Head of caudate nucleus (tissue), 42 donors: ENCODE results near the gene MSS51.

Experiments
- DNase-seq, 42 donors: peaks; one replicate each; pipeline versions ENCODE4 v3.0.0 to v3.0.0-alpha.2; 2020 to 2021; ENCODE audit warnings: mixed read lengths in 7 of 42
- intact Hi-C: fragments of 100-400 bp; cut with DNase I; formaldehyde crosslinking; loops from one replicate; pipeline ENCODE4 v1.15.0; 2022

Gene MSS51

DNA sequence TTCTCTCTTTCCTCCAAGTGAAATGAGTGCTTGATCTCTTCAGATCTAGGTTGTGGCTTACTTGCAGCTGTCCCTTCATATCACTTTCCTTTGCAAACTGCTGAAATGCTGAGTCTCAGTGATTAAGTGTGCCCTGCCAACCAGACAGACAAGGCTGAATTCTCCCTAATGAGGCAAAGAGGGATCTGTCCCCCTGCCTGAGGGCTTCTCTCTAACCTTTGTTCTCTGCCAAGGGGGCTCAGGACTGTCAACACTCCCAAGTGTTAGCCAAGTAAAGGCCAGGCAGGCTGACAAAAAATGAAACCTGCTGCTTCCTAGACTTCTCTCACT is at the start of gene MSS51:
Gene MSS51 (minus strand): TSS at position 24 of the 330 bp plus-strand sequence. CDS start 5,277 bp downstream, outside the sequence.
- no peak for DNase-seq
- intact Hi-C loops, result no loop called here

DNA sequence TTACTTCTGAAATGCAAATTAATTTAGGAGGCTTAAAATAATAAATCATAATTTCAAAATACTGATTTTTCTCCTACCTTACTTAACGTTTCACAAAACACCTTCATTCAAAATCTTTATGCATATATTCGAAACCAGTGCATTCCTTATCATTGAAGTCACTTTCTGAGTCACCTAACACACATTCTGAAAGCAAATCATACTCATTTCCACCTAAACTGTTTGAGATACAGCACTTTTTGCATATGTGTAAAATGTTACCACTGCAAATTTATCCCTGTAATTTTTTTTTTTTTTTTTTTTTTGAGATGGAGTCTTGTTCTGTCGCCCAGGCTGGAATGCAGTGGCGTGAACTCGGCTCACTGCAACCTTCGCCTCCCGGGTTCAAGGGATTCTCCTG is 46.8 kb upstream of the MSS51 start:
- no peak for DNase-seq
- intact Hi-C loops, result no loop called here

DNA sequence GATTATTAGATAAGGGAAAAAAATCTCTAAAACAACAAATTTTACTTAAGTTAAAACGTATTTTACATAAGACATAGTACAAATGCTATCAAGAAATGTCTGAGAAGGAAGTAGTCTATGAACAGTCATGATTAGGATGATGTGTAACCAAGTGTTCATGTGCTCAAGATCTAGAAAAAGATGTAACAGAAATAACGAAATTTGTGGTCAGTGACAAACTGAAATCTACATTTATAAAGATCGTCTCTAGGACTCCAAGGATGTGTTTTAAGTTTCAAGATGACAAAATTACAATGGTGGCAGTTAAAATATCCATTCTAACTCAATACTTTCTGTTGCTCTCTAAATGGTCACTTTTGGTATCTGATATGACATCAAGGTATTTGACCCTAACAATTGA is 45.3 kb upstream of the MSS51 start:
- intact Hi-C loops, result no loop called here
- DNase-seq, result no peak

DNA sequence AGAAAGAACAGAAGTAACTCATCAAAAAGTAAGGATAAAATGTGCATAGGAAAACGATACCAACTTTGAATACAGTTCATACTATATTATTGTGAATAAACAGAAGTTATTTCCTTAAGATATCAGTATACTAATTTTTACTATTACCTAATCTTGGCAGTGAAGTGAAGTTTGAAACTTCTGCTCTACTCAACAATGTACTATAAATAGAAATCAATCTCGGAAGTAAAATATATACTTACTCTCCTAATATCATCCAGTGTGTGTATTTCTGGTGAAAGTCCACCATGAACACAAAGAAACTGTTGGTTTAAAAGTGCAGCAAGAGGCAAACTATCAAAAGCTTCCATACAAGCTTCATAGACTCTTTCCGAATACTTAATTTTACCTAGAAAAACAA is 37.9 kb upstream of the MSS51 start:
- DNase-seq, result no peak
- intact Hi-C loops, result no loop called here

DNA sequence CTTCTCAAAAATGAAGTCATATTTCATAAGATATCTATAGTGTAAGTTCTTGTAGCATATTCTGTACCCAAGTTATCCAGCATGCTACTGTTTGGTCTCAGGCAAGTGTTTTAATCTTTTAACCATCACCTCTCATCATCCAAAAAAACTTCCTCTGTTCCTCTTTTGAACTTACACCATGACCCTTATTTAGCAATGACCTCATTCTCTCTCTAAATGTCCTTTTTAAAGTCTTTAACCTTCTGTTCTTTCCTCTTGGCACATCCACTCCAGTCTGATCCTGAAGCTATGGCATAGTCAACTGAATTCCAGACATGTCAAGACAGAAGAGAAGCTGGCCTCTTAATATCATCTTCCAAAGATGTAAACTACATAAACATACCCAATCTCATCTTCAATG is 36.2 kb upstream of the MSS51 start:
- DNase-seq, result no peak
- intact Hi-C loops, result no loop called here

DNA sequence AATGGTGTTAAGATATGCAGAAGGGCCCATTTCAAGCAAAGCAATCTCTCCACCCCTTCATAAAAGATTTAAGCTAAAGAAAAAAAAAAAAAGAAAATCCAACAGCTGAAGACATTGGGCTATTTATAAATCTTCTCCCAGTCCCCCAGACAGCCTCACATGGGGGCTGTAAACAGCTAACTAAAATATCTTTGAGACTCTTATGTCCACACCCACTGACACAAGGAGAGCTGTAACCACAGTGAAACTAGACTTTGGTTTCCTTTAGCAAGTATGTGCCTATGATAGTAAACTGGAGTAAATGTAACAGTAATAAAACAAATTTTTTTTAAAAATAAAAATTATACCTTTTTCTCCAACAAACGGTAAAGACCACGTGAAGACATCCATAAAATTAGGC is 33.8 kb upstream of the MSS51 start:
- intact Hi-C loops, result no loop called here
- no peak for DNase-seq

DNA sequence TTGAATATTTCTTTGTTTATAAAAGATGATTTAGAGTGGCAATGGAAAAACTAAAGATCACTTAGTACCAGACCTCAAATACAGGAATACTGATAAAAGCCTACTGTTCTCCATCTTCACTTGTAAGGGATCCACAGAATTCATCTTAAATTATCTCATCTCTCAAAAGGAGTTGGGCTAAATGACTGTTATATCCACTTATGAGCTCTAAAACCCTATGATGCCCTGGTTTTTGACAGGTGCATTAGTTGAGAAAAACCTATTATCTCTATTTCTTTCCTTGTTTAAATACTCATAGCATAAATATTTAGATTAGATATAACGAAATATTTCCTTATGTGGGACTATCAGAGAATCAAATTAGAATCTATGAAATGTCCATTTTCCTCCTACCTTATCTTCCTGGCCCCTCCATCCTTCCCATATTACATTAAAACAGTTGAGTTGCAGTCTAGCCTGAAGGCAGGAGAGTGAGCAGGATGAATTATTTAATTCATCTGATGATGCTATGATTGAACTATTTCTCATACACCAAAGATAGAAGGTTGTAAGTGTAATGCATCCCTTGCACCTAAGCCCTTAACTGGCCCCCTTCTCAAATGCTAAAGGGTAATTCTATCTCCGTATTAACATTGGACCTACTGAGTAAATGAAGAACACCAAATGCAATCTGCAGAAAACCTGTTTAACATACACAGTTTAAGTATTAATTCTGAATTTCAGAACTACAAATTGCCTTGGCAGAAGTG is 32.8 kb upstream of the MSS51 start:
- intact Hi-C loops, result no loop called here
- DNase-seq, result no peak

DNA sequence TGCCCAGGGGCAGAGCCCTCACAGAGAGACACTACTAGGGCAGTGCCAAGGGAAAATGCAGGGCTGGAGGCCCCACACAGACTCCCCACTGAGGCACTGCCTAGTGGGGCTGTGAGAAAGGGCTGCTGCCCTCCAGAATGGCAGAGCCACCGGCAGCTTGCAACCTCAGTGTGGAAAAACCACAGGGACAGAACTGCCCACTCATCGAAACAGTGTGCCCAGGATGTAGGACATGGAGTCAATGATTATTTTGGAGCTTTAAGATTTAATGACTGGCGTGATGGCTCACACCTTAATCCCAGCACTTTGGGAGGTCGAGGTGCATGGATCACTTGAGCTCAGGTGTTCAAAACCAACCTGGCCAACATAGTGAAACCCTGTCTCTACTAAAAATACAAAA is 27.5 kb upstream of the MSS51 start:
- no peak for DNase-seq
- intact Hi-C loops, result no loop called here

DNA sequence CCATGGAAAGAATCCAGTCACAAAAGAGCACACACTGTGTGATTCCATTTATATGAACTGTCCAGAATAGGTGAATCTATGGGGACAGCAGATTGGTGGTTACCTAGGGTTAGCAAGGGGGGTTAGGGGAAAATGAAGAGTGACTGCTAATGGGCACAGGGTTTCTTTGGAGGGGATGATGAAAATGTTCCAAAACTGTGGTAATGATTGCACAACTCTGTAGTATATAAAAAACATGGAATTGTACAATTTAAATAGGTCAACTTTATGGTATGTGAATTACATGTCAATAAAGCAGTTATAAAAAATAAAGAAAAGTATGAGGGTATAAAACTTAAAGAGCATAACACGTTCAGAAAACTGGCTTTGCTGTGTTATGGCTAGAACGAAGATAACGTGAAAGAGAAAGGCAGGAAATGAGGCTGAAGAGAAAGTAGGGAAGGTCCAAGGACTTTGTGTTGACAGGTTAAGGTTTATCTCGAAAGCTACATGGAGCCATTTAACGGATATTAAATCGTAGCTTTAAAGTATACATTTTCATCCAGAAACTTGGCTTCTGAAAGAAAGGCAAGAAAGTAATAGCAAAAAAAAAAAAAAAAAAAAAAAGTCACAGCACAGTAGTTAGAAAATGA is 26.4 kb upstream of the MSS51 start:
- DNase-seq, result no peak
- intact Hi-C loops, result no loop called here

DNA sequence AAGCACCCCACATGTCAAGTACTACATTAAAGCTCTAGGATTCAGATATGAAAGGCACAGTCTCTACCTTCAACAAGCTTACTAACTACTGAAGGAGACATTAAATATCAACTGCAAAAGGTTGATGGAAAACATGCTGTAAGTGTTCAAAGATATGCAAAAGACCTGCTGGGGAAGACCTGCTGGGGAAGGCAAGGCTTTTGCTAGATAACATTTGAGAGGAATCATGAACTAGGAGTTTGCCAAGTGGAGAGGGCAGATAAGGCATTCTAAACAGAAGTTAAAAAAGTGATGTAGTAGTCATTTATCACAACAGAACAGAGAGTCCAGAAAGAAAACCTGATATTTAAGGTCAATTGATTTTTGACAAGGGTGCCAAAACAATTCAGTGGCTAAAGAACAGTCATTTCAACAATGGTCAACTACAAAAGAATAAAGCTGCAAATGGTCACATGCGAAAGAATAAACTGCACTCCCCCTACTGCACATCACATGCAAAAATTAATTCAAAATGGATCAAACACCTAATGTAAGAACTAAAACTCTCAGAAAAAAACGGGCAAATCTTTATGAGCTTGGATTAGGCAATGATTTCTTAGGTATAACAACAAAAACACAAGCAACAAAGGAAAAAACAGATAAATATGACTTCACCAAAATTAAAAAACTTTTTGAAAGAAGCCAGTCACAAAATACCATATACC is 23.0 kb upstream of the MSS51 start:
- intact Hi-C loops, result no loop called here
- DNase-seq, result no peak

DNA sequence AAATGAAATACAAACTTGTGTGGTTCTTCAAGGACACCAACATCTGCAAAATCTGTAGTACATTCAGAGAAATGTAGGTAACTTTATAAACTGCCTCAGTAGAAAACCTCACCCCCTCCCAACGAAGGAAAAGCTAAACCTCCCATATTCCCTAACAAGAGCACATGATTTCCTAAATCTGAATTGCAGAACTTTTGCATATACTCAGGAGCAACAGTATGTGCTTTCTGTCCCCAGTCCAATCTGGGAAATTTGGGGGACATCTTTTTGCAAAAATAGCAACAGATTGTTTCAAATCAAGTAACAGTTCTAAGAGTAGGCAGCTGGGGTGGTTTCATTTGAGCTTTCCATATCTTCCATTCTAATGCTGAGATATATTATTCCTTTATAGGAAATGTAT is 15.8 kb upstream of the MSS51 start:
- DNase-seq, result no peak
- intact Hi-C loops, result no loop called here

DNA sequence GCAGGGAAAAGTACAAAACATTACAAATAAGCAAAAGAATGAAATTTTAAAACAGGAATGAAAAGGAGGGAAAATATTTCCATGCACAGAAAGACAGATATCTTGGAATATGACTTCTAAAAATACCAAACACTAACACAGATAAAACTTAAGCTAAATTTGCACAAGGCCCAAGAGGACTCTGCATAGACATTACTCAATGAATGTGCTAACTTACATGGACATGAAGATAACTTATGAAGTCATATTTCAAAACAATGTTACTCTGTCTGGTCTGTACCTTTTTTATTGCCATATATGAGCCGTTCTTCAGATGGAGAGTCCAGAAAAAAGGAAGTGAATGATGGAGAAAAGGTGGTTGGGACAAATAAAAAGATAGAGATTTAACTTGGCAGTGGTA is 15.0 kb upstream of the MSS51 start:
- intact Hi-C loops, result no loop called here
- DNase-seq, result no peak

DNA sequence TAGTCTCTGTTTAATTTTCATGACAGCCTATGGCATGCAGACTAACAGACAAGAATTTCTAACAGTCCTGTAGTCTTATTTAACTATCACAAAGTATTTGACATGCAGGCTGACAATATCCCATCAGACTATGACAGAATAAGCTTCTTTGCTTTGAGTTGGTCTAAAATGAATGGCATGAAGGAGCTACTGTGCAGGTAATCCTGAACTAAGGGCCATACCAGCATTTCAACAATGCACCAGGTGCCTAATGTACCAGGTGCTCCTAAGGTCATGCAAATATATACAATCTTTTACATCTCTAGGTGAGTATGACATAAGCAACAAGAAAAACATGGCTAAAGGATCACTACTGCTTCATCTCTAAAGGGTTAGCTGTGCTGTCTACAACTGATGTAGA is 13.6 kb upstream of the MSS51 start:
- DNase-seq, result no peak
- intact Hi-C loops, result no loop called here

DNA sequence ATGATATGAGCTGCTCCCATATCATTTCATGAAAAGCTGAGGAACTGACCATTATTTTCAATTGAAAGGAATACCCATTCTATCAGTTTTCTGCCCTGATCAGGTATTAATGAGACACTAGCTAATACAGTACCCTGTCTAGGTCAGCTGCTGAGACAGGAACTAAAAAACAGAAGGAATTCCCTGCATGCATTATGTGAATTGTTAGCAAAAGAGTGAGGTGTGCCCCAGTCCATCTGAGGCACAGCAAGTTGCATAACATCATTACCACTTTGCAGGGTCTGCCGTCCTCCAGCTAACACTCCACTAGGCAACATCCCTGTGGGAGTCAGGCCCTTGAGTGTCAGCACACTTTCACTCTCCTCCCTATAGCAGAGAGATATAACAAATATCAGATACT is 11.1 kb upstream of the MSS51 start:
- no peak for DNase-seq
- intact Hi-C loops, result no loop called here

DNA sequence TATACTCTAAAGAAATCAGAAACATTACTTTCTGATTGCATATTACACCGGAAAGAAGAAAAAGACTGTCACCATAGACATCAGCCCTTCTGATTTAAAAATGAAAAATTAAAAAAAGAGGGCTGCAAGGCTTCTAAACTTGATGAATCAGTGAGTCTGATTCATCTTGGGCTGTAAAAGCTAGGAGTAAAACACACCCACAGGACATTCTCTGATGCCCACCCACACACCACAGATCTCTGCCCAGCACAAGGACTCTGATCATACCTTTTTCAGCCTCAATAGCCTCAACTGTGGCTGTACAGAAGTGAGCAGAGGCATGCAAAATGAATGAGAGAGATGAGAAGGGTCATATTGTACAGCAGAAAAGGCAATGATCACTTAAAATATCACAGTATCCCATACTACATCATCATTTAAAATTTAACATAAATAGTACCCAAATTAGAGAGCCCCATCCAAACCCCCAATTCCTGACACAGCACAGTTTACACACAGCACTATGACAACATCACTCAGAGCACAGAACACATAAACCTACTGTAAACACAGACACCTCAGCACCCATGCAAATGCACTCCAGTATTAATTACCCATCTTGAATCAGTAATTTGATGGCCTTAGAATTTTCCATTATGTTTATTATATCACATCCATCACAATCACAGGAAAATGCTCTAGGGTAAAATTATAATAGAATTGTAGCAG is 6.4 kb upstream of the MSS51 start:
- DNase-seq, result peak in 7 of 42 donors; percentile 2 to 48 (median 11)
- intact Hi-C loops, result no loop called here

DNA sequence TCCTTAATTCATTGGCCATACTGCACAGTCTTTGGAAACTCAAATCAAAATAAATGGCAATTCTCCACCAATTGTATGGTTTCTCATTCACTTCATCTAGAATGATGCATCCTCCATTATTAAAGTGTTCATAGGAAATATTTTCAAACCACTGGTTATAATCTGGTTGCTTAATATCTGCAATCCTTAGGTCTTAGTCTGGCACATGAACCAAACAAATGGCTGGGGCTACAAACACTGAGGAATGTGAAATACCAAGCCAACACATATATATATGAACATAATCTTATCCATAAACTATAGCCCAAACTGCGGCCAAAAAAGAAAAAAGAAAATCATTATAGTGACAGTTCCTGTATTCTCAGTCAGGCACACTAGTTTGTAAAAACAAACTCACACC is 5.7 kb upstream of the MSS51 start:
- intact Hi-C loops, result no loop called here
- no peak for DNase-seq

DNA sequence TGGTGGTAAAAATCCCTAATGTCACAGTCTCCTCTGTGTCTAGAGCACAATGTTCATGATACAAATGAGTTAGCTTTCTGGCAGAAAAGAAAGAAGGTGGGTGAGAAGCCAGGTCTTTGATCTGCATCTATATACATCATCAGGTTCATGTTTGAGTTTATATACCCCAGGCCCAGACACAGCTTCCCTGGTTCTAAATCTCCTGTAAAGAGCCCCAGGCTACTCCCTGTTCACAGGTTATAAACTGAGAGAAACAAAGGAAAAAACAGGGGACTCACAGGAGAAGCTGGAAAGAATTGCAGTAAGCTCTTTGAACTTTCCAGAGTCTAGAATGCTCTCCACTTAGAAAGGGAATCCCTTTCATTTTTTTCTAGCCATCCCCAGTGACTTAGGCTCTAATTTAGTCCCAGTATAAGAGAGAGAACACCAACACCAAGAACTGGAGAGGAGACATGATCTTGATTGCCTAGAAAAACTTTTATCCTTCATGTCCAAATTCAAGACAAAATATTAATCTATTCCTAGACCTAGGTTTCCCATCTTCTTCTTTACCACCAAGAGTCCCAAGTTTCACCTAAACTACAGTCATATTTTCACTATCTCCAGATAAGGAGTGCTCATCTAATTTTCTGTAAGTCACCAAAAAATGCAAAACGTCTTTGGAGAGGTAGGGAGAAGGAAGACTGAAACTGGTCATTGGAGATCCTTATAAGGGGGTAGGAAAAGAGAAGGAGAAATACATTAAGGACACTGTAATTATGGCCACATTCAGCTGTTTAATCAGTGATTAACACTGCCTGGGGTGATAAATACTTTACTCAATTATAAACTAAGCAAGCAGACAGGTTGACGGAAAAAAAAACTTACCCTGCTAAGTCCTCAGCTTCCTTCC is 469 bp downstream of the MSS51 start:
- DNase-seq, result no peak
- intact Hi-C loops, result no loop called here

DNA sequence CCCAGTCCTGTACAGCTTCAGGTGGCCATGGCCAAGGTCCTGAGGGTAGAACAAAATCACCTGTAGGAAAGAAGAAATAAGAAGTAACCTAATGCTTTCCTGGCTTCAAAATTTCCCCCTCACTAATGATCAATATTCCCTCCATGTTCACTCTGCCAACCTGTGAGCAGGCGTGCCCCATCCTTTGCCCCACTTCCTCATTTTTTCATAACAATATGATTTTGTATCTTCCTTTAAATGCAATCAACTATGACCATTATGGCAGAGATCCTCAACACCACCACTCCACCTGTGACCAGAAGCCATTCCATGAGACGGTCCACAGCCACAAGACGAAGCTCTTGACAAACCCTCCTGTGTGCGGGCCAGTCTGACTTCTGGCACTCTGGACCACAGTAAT is 7.0 kb downstream of the MSS51 start:
- intact Hi-C loops, result no loop called here
- no peak for DNase-seq

DNA sequence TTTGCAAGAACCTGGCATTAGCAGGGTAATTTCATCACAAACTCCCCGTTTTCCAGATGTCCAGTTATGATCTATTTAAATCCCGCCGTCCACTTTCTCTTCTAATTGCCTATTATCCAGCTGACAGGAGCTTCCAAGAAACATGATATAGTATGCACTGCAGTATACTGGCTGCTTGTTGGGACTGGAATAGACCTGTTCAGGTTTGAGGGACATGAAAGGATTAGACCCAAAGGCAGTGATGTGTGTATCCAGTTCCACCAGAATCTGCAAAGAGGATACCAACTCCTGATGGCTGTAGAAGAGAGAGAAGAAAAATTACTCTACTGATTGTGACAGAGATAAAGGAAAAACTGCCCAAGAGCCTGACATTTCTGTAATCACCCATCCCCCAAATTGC is 8.9 kb downstream of the MSS51 start:
- no peak for DNase-seq
- intact Hi-C loops, result no loop called here
